Measurements from ENCODE around the gene CD164L2.

CD164L2 gene

DNA sequence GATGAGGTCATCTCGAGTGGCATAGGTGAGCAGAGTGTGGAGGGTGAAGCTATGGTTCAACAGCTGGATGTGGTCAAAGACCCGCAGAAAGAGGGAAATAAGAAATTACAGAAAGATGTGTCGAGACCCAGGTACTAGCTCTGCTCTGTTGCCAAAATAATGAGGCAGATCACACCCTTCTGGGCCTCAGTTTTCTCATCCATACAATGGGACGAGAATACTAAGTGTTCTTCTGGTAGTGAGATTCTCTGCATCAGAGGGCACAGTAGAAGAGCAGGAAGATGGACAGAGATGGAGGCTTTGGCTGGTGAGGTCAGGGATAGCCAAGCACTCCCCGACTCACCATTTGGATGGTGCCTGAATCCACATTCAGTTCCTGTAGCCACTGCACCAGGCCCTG, 27.4 kb downstream of the CD164L2 start:
- Histone ChIP-seq H3K27ac (ENCODE audit: low read depth, low read length) (no peak overlapping the region), H3K4me1 (ENCODE audit: control insufficient read depth, insufficient read depth, low read length) (peaks cover under 1% of the 10 kb centered on the region), H3K36me3 (ENCODE audit: control insufficient read depth, insufficient read depth, low read length) (peaks cover 6% of the 10 kb centered on the region), H3K4me3 (ENCODE audit: low read length) (no peak overlapping the region), H3K27me3 (ENCODE audit: control insufficient read depth, insufficient read depth, low read length) (no peaks in the 10 kb centered on the region), H3K9ac (ENCODE audit: low read length) (no peak overlapping the region)

- no peak overlapping the region for H3K9ac ChIP-seq (ENCODE audit: low read length)
- H3K36me3 ChIP-seq (ENCODE audit: control insufficient read depth, insufficient read depth, low read length): peaks cover 6% of the 10 kb centered on the region
- H3K27ac ChIP-seq (ENCODE audit: low read depth, low read length): no peak overlapping the region
- no peak overlapping the region for H3K4me3 ChIP-seq (ENCODE audit: low read length)
- H3K27me3 ChIP-seq (ENCODE audit: control insufficient read depth, insufficient read depth, low read length): no peaks in the 10 kb centered on the region
- peaks cover 7% of the 10 kb centered on the region for H3K4me1 ChIP-seq (ENCODE audit: control insufficient read depth, insufficient read depth, low read length)
These were observed 29.5 kb downstream of the CD164L2 start for GRCh38 chr1:27353629-27354028.

GRCh38 chr1:27353166-27353565, 30.0 kb downstream of the CD164L2 start:
- Histone ChIP-seq H3K4me1 (ENCODE audit: control insufficient read depth, insufficient read depth, low read length) (peaks cover 7% of the 10 kb centered on the region), H3K9ac (ENCODE audit: low read length) (no peak overlapping the region), H3K27me3 (ENCODE audit: control insufficient read depth, insufficient read depth, low read length) (no peaks in the 10 kb centered on the region), H3K27ac (ENCODE audit: low read depth, low read length) (no peak overlapping the region), H3K36me3 (ENCODE audit: control insufficient read depth, insufficient read depth, low read length) (peaks cover 6% of the 10 kb centered on the region), H3K4me3 (ENCODE audit: low read length) (no peak overlapping the region)

- H3K27me3 ChIP-seq (ENCODE audit: control insufficient read depth, insufficient read depth, low read length): no peaks in the 10 kb centered on the region
- H3K36me3 ChIP-seq (ENCODE audit: control insufficient read depth, insufficient read depth, low read length): peaks cover 4% of the 10 kb centered on the region
- peaks cover 7% of the 10 kb centered on the region for H3K4me1 ChIP-seq (ENCODE audit: control insufficient read depth, insufficient read depth, low read length)
- no peak overlapping the region for H3K27ac ChIP-seq (ENCODE audit: low read depth, low read length)
- H3K4me3 ChIP-seq (ENCODE audit: low read length): no peak overlapping the region
- H3K9ac ChIP-seq (ENCODE audit: low read length): no peak overlapping the region
These were observed 31.5 kb downstream of the CD164L2 start for GRCh38 chr1:27351541-27352107.

DNA sequence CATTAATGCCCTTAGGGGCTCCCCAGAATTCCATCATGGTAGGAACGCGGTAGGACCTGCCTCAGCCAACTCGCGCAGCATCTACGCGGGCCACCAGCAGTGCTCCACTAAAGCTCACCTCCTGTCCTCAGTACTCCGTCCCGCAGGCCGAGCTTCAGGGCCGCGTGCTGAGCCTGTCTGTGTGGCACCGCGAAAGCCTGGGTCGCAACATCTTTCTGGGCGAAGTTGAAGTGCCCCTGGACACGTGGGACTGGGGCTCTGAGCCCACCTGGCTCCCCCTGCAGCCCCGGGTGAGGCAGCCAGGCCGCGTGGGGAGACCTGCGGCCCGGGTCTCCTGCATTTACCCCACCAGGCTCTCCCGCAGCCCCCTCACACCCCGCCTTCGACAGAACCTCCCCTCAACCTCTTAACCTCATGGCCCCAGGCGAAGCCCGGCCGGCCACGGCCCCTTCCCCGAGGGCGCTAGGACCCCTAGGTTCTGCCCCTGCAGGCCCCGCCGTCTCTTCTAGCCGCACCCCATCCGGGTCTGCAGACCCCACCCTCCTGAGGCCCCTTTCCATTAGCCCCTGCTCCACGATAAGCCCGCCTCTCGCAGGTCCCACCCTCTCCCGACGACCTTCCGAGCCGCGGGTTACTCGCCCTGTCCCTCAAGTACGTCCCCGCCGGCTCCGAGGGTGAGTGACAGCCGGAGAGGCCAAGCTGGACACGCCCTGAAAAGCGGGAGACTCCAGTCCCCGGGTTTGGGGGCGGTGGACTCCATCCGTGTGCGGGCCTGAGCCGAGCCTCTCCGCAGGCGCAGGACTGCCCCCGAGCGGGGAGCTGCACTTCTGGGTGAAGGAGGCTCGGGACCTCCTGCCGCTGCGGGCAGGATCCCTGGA, 32.2 kb downstream of the CD164L2 start:
- H3K4me1 ChIP-seq (ENCODE audit: control insufficient read depth, insufficient read depth, low read length): peaks cover 7% of the 10 kb centered on the region
- peaks cover 2% of the 10 kb centered on the region for H3K36me3 ChIP-seq (ENCODE audit: control insufficient read depth, insufficient read depth, low read length)
- H3K27me3 ChIP-seq (ENCODE audit: control insufficient read depth, insufficient read depth, low read length): no peaks in the 10 kb centered on the region
- H3K9ac ChIP-seq (ENCODE audit: low read length): no peak overlapping the region
- H3K4me3 ChIP-seq (ENCODE audit: low read length): peak overlapping the region; percentile 54
- H3K27ac ChIP-seq (ENCODE audit: low read depth, low read length): no peak overlapping the region

DNA sequence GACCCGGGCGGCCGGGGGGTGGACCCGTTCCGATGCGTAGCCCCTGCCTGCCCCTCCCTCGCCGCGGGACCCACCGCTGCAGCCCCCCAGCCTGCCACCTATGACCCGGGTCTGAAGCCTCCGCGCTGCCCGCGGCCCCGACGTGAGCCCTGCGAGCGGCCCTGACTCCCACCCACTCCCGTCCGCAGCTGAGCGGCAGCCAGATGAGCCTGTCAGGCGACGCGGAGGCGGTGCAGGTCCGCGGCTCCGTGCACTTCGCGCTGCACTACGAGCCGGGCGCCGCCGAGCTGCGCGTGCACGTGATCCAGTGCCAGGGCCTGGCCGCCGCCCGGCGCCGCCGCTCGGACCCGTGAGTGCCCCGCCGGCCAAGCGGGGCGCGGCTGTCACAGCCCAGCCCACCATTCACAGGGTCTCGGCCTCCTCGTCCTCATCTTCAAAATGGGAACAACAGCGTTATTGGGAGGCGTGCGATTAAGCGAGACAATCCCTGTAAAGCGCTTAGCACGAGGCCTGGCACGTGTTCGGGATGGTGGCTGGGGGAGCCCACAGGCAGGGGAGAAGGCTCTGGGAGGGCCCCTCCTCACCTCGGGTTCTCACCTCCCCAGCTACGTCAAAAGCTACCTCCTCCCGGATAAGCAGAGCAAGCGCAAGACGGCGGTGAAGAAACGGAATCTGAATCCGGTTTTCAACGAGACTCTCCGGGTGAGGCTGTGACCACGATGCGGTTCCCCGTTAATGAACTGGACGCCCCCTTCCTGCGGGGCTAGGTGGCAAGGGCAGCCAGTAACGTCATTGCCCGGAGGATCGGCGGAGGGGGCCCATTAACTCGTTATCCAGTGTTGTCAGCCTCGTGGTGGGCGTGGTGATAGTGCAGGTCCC, 33.1 kb downstream of the CD164L2 start:
- Histone ChIP-seq H3K4me1 (ENCODE audit: control insufficient read depth, insufficient read depth, low read length) (peaks cover 7% of the 10 kb centered on the region), H3K27ac (ENCODE audit: low read depth, low read length) (no peak overlapping the region), H3K9ac (ENCODE audit: low read length) (no peak overlapping the region), H3K4me3 (ENCODE audit: low read length) (peak overlapping the region; percentile 54), H3K27me3 (ENCODE audit: control insufficient read depth, insufficient read depth, low read length) (no peaks in the 10 kb centered on the region), H3K36me3 (ENCODE audit: control insufficient read depth, insufficient read depth, low read length) (no peaks in the 10 kb centered on the region)

- H3K4me1 ChIP-seq (ENCODE audit: control insufficient read depth, insufficient read depth, low read length): peaks cover 7% of the 10 kb centered on the region
- no peaks in the 10 kb centered on the region for H3K36me3 ChIP-seq (ENCODE audit: control insufficient read depth, insufficient read depth, low read length)
- peak overlapping the region; percentile 54 for H3K4me3 ChIP-seq (ENCODE audit: low read length)
- no peaks in the 10 kb centered on the region for H3K27me3 ChIP-seq (ENCODE audit: control insufficient read depth, insufficient read depth, low read length)
- no peak overlapping the region for H3K9ac ChIP-seq (ENCODE audit: low read length)
- H3K27ac ChIP-seq (ENCODE audit: low read depth, low read length): no peak overlapping the region
These were observed 34.0 kb downstream of the CD164L2 start for GRCh38 chr1:27348861-27349783.

GRCh38 chr1:27346991-27347624, 36.0 kb downstream of the CD164L2 start:
- Histone ChIP-seq H3K4me1 (ENCODE audit: control insufficient read depth, insufficient read depth, low read length) (peaks cover 7% of the 10 kb centered on the region), H3K9ac (ENCODE audit: low read length) (no peak overlapping the region), H3K4me3 (ENCODE audit: low read length) (no peak overlapping the region), H3K36me3 (ENCODE audit: control insufficient read depth, insufficient read depth, low read length) (no peaks in the 10 kb centered on the region), H3K27me3 (ENCODE audit: control insufficient read depth, insufficient read depth, low read length) (no peaks in the 10 kb centered on the region), H3K27ac (ENCODE audit: low read depth, low read length) (no peak overlapping the region)

GRCh38 chr1:27346357-27346756, 36.8 kb downstream of the CD164L2 start:
- Histone ChIP-seq H3K36me3 (ENCODE audit: control insufficient read depth, insufficient read depth, low read length) (no peaks in the 10 kb centered on the region), H3K27ac (ENCODE audit: low read depth, low read length) (no peak overlapping the region), H3K9ac (ENCODE audit: low read length) (no peak overlapping the region), H3K27me3 (ENCODE audit: control insufficient read depth, insufficient read depth, low read length) (no peaks in the 10 kb centered on the region), H3K4me3 (ENCODE audit: low read length) (no peak overlapping the region), H3K4me1 (ENCODE audit: control insufficient read depth, insufficient read depth, low read length) (peaks cover 7% of the 10 kb centered on the region)

DNA sequence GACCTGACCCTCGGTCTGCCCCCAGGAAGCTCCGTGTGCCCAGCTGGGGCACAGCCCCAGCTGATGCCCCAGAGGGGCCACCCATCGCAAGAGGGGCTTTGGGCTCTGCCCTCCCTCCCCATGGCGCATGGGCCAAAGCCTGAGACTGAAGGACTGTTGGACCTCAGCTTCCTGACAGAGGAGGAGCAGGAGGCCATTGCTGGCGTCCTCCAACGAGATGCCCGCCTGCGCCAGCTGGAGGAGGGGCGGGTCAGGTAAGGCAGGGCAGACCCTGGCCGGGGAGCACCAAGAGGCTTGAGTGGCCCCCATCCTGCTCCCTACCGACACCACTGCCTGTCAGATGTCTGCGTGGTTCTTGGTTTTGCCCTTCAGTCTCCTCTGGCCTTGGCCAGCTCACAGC, 37.9 kb downstream of the CD164L2 start:
- Histone ChIP-seq H3K9ac (ENCODE audit: low read length) (no peak overlapping the region), H3K36me3 (ENCODE audit: control insufficient read depth, insufficient read depth, low read length) (no peaks in the 10 kb centered on the region), H3K4me3 (ENCODE audit: low read length) (no peak overlapping the region), H3K27me3 (ENCODE audit: control insufficient read depth, insufficient read depth, low read length) (no peaks in the 10 kb centered on the region), H3K27ac (ENCODE audit: low read depth, low read length) (no peak overlapping the region), H3K4me1 (ENCODE audit: control insufficient read depth, insufficient read depth, low read length) (peaks cover 3% of the 10 kb centered on the region)

GRCh38 chr1:27343639-27344025, 39.5 kb downstream of the CD164L2 start:
- Histone ChIP-seq H3K27ac (ENCODE audit: low read depth, low read length) (no peak overlapping the region), H3K36me3 (ENCODE audit: control insufficient read depth, insufficient read depth, low read length) (no peaks in the 10 kb centered on the region), H3K4me3 (ENCODE audit: low read length) (peak overlapping the region; percentile 6), H3K9ac (ENCODE audit: low read length) (no peak overlapping the region), H3K27me3 (ENCODE audit: control insufficient read depth, insufficient read depth, low read length) (no peaks in the 10 kb centered on the region), H3K4me1 (ENCODE audit: control insufficient read depth, insufficient read depth, low read length) (no peaks in the 10 kb centered on the region)
